Esophagus squamous epithelium (tissue), 4 donors: Measurements from ENCODE around the gene OCA2.
"Not testable (repeated sequence)": the region's sequence is repeated elsewhere in the genome, so short reads cannot be mapped to it uniquely, and the experiment has no call there.

Source experiments
- CTCF ChIP-seq, 6 experiments: fragments of 450-650 bp in 4 of 6; fragments of 200-600 bp in 2 of 6; sonication (generic) in 2 of 6; IDR thresholded peaks; one replicate each; pipeline ENCODE4 v1.5.1; 2016 to 2019; ENCODE audit warnings: antibody characterized with exemption in 6 of 6, mild to moderate bottlenecking in 4 of 6, moderate library complexity in 4 of 6
- POLR2A ChIP-seq, 4 donors: fragments of 450-650 bp; IDR thresholded peaks; one replicate each; pipeline ENCODE4 v1.6.1; 2017; ENCODE audit warnings: antibody characterized with exemption in 4 of 4, mild to moderate bottlenecking in 4 of 4, moderate library complexity in 3 of 4

- not testable (repeated sequence) for TF ChIP-seq CTCF, POLR2A (IDR thresholded peaks at IDR 0.05)
Observed at GRCh38 chr15:28145419-28145818, 46.3 kb upstream of the OCA2 start.
